GM21390 (cell line): ENCODE data around the gene RELN.

Experiments
- ATAC-seq: cut with Tn5 transposase; IDR thresholded peaks from one replicate; pipeline ENCODE4 v1.9.1; 2021; ENCODE audit not compliant: unreplicated experiment

RELN gene

DNA sequence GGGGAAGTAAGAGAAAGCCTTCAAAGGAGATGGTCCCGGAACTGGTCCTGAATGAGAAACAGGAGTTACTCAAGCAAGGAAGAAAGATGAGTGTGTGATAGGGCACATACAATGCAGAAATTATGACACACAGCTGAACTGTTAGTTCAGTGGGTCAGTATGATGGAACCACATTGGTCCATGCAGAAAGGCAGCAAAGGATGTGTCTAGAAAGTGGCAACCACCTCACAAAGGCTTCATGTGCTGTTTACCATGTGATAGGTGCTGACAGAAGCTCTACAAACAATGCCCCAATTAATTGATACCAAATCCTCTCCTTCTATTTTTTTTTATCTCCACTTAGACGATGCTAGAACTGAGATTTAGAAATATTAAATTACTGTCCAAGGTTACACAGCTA is 258.3 kb downstream of the RELN start:
- ATAC-seq, result no peak

DNA sequence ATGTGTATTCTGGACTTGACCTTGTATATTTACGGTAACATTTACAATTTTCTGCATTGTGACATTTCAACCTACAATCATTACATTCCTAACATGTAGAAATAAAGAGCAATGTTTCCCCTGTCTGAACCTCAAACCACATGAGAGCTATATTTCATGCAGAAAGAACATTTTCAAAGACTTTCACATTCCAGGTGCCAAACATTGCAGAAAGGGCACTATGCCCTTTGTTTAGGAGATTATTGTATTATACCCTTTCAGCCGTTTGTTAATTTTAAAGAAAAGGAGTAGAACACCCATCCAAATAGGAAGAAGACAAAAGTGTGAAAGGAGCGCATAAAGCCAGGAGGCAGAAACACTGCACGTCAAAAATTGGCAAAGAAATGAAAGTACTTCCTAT is 260.4 kb downstream of the RELN start:
- no peak for ATAC-seq

DNA sequence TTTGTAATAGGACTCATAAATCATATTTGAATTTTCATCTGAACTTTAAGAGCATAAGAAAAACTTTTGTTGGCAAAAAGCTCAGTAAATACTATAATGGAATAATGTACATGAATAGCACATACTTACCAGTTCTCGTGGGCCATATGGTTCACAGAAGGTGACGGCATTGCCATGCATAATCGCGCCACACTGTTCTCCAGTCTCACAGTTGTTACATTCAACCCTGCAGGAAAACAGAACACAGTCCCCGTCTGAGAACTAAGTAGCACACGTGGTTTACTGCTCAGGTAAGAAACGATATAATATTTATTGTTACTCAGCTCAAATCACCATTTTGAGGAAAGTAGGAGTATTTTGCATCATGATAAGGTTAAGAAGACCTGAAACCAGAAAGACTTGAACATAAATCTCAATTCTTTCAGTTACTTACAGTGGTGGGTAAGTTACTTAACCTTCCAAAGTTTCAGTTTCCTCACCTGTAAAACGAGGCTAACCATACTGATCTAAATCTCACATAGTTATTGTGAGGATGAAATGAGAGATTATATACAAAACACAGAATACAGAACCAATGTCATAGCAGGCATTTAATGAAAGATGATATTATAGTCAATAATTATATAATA is 261.4 kb downstream of the RELN start:
- no peak for ATAC-seq

DNA sequence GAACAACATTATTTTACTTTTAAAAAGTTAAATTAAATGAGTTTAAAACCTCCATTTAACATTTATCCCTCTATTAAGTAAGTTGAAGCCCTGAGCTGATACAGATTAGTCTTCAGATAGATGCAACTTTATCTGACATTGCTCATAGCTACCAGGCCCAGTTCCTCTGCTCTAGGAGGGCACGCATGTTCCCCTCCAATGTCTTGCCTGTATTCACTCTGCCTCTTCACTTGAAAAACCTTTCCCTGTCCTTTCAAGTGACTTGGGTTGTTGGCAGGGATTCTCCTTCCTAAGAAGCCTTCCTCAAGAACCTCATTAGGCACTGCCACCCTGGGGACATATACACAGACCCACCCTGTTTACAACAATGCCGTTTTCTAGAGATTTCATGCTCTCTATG is 270.4 kb downstream of the RELN start:
- no peak for ATAC-seq

DNA sequence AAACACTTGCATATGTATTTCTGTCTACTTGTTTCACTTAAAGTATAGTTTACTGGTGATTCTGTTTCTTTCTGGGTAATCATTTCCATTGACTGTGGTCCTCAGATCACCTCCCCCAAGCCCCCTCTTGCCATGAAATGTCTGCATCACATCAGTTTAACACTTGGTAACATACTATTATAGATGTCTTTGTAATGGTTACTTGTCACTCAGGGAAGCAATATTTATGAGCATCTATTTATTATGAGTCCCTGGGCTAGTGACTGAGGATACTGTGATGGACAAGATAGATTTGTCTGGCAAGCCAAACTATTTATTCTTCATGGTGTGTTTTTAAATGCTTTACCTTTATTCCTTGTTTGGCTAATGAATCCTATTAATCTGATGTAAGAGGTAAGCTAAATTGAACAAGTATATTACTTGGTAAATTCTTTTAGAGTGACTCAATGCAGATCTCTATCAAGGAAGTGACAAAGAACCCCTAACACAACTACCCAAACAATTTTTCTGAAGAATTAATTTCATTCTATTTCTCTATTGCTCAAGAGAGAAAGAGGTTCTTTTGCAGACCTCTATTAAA is 270.9 kb downstream of the RELN start:
- ATAC-seq, result no peak

DNA sequence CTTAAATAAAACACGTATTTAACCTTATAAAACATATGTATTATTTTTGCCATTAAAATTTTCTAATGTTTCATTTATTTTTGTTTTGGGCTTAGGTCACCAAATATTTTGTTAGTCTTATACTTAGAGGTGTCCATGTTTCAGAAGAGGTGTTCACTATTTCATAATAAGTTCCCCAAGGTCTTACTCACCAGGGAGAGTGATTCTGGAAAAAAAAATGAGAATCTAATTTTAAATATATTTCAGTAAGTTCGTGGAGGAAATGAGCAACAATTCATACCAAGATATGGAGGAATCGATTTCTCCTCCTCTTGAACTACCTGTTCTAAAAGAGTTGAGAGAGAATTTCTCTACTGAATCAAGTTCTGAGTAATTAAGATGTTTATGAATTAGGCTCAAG is 271.9 kb downstream of the RELN start:
- no peak for ATAC-seq

DNA sequence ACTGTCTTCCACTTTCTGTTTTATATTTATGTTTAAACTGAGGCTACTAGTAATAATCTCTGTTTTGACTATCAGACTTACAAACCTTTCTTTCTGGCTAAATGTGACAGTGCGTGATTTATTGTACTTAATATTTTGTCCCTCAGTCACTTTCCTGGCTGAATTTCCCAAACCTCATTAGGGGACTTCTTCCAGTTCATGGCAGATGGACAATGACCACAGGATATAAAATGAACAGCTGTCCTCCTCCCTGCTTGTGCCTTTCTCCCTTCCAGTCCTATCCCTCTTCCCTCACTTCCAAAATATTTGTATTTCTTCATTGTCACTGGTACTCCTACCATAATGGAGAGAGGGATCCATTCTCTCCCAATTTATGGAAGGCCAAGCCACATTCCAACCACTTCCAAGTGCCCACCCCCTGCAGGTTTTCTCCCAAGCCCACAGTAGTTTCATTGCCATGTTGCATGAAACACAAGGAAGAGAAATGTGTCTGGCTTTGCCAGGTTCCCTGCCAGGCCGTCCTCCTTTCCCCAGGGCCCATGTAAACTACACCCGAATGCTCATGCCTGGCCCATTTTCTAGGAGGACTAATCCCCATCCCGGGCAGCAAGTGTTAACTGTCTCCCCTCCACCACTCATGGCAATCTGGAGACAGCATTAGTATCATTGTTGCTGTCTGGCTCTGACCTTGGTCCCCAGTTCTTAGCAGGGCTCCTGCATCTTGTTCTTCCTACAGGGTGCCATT is 273.9 kb downstream of the RELN start:
- ATAC-seq, result no peak

DNA sequence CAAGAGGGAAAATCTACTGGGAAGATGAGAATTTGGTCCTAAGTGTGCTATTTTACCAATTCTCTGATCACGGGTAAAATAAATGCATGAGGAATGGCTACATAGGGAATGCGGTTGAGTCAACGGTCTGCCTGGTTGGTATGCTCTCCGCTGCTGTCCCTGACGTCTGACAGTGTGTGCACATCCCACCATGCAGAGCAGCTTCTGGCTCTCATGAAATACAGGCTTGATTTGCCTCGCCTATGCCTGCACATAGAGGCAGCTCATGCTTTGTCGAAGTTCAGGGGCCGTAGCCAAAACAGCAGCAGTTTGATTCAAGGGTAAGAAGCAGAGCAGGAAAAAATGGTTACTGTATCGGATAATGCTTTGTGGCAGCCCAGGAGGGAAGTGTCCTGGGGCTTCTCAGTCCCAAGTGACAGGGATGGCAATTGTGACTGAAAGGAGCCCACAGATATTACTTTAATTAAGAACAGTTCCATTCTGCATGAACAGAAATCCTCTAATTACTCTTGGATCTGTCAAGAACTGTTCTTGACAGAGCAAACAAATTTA is 275.0 kb downstream of the RELN start:
- no peak for ATAC-seq

DNA sequence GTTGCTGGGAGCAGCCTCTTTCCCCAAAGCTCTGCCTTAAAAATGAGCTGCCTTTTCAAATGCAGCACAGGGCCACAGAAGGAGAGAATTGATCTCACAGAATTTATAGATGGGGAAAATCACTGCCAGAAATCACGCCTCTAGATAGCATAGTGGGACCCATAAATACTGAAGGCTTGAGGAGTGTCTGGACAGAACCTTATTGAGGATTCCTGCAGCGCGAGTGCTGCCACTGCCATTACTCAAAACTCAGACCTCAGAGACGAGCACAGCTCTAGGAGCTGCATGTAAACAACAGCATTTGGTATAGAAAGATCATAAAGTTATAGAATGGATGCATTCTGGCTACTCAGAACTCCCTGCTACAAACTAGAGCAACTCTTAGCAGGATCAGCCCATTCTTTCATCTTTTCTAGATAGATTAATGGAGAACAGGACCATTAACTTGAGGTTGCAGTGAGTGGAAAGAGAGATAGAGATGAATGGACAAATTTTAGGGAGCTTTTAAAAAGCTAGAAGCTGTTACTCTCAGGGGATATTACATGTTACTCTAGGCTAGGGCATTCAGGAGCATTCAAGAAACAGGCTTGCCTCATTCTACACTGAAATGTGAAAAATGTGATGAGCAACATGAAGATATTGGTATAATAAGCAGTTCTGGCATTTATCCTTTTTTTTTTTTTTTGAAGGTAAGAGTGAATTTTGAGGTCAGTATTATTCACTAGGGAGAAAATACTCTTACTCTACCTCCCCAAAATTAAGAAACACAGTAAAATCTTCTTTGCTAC is 276.3 kb downstream of the RELN start:
- no peak for ATAC-seq

DNA sequence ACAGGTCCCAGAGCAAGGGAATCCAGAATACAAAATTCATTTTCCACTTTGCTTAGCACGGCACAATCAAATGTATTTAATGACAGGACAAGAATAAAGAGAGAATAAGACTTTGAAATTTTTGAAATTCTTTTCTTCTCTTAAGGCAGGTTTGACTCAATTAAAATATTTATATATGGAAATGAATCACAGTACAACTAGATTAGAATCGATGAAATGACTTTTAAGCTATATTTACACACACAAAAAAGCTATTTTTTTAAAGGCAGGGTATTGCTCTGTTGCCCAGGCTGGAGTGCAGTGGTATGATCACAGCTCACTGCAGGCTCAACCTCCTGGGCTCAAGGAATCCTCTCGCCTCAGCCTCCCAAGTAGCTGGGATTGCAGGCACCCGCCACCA is 278.0 kb downstream of the RELN start:
- no peak for ATAC-seq

DNA sequence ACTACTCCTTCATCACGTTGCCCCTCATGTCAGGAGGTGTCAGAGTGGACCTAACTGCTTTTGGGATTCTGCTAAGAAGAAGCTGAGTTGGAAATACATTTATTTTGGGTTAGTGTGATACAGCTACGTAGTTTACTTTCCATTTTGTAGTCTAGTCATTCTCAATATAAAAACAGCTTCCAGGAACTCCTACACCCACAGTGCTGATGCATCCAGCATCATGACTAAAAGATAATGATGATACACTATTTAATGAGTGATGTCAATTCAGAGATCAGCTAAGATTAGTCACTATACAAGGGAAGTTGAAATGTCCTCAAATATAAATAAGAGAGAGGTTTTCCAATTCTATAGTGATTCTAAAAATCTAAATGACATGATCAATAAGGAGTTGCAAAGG is 279.2 kb downstream of the RELN start:
- no peak for ATAC-seq

DNA sequence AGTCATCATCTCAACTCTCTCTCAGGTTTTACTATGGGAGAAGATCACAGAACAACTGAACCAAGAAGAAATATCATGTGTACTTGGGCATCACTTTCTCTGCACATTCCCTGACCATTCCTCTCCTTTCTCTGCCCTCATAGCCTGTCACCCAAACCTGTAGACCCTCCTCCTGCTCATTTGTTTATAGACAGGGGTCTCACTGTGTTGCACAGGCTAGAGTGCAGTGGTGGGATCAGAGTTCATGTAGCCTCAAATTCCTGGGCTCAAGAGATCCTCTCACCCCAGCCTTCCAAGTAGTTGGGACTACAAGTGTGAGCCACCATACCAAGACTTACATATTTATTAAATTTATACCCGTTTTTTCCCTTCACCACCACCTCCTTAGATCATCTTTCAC is 282.7 kb downstream of the RELN start:
- ATAC-seq, result no peak

DNA sequence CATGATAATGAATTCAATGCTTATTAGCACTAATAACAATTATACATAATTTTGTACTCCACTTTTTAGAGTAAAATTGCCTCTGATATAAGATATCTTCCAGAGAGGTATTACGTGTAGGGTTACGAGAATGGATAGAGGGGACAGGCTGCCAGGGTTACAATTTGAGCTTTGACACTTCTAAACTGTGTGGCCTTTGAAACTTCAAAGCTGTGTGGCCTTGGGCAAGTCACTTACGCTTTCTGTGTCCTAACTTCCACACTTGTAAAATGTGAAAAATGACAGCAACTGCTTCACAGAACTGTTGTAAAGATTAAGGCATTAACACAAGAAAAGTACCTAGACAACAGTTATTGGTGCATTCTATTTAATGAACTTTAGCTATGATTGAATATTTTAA is 283.9 kb downstream of the RELN start:
- no peak for ATAC-seq

DNA sequence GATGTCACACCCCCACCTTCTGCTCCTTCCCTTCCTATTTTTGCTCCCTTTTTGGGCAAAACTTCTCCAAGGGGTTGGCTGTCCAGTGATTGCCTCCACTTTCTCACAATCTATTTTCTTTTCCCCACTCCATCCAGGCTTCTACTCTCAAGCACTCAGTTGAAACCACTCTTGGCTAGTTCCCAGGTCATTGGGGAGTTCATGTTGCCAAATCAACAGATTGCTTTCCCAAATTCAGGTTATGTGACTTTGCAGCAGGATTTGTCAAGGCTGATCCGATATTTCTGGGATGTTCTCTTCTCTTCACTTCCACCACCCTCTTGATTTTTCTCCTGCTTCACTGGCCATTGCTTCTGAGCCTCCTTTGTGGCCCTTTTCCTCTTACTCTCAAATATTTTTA is 284.8 kb downstream of the RELN start:
- ATAC-seq, result no peak

DNA sequence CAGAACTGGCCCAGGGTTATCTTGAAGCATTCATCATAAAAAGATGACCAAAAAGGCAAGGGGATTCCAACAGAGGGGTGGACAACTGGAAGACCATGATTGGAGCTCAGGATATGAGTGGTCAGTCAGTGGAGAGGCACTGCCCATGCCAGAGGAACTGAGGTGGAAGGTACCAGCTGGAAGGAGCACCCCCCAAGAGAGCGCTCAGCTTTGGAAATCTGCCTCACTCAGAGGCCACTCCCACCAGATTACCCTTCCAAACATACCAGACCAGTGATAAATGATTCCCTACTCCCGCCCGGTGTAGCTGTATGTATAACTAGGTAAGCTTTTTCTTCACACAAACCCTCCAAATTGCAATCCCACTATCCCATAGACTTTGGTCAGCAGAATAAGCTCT is 286.5 kb downstream of the RELN start:
- ATAC-seq, result no peak

DNA sequence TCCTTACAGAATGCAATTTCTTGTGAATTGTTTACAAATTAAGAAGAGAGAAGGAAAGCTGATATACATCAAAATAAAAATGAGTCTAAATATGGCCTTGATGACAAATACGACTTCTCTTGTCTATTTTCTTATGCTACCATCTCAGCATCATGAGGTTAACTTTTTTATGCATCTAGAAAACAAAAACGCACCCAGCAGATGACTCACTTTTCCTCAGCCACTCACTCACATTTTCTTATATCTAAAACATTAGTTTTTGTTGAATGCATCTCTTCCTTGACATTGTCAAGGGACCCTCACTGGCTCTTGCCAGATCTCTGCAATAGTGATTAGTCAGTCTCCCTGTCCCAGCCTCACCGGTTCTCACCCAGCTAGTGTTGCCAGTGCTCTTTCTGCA is 287.0 kb downstream of the RELN start:
- no peak for ATAC-seq

DNA sequence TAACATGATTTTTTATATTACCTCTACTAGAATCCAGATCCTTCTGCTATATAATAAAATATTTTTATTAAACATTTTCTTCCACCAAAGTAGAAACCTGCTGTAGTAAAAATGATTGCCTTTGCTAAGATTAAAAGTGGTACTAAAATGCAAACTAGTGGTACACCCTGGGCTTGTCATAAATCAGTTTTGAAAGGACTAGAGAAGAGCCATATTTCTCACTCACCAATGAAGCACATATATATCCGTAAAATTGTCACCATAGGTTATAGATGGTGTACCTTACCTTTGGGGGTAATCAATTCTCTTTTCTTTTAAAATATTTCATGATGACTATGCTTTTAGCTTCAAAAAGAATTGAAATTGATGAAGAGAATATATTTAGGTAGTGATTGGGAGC is 290.4 kb downstream of the RELN start:
- ATAC-seq, result no peak

DNA sequence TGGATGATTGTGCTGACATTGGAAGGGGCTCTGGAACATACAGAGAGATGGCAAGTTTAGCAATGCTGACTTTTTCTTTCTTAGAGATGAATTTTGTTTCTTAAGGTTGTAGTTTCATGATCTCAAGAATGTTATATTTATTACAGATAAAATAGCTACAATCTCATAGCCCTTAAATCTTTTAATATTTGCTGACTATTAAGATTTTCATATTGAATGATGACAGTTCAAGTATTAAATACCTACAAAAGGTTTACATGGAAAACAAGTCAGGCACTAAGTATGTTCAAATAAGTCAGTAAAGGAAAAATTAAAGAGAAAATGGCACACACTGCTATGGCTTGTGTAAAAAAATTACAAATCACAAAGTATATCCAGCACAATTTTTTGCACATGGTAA is 291.4 kb downstream of the RELN start:
- no peak for ATAC-seq

DNA sequence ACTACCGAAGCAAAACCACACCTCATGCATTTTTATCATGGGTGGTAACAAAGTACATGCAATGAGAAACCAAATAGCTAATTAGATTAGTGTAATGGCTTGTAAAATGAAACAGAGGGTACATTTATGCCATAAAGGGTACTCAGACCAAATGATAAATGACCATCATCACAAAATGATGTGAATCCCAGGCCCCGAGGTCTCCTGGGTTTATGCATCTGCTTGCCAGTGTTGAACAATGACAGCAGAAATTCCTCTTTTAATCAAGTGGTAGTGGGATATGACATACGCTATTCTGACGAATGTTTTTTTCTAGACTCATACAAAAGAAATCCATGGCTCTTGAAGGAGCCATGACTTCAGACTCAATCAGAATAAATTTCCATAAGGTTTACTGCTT is 293.9 kb downstream of the RELN start:
- no peak for ATAC-seq

DNA sequence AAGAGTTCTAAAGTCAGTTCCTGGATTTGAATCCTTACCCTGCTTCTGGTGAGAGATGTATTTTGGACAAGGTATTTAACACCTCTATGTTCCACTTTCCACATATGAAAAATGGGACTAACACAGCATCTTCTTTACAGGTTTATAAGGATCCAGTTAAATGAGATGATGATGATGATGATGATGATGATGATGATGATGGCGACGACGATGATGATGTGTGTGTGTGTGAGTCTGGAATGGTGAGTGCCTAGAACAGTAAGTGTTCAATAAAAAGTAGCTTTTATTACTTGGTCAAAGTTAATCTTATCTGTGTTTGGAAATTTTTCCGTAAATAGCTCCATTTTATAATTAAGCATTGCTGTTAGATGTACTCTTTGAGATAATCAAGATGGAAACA is 295.2 kb downstream of the RELN start:
- ATAC-seq, result no peak

DNA sequence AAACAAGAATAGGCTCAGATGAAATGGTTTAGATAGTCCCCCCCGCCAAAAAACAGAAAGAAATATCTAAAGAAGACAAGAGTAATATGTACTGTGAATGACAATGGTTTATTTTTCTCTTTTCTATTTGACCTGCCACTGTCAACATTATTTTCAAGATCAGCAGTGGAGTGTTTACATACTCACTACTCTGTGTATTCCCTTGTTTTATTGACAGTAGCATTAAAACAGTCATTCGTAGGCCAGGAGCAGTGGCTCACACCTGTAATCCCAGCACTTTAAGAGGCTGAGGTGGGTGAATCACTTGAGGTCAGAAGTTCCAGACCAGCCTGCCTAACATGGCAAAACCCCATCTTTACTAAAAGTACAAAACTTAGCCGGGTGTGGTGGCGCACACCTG is 298.2 kb downstream of the RELN start:
- no peak for ATAC-seq
